Lower leg skin (tissue), 3 donors: ENCODE data around the gene SLC30A3.

ENCODE experiments used
- CTCF ChIP-seq, 3 donors: fragments of 450-650 bp; IDR thresholded peaks; one replicate each; pipeline ENCODE4 v1.5.1; 2016; ENCODE audit warnings: antibody characterized with exemption in 3 of 3, mild to moderate bottlenecking in 3 of 3, moderate library complexity in 2 of 3
- POLR2A ChIP-seq, 2 donors: fragments of 450-650 bp; IDR thresholded peaks; one replicate each; pipeline ENCODE4 v1.6.1; 2016 to 2017; ENCODE audit warnings: antibody characterized with exemption in 2 of 2, mild to moderate bottlenecking in 1 of 2, moderate library complexity in 1 of 2

- TF ChIP-seq CTCF (IDR thresholded peaks at IDR 0.05) (no peak), POLR2A (IDR thresholded peaks at IDR 0.05) (no peak)
Measured at GRCh38 chr2:27211241-27211942, 51.5 kb downstream of the SLC30A3 start.
